ENCODE data around the gene GNAO1.

The GNAO1 gene

GRCh38 chr16:56266641-56267607, 75.6 kb downstream of the GNAO1 start:
- DNase-seq = no peak

- DNase-seq = no peak
These were observed 76.6 kb downstream of the GNAO1 start for GRCh38 chr16:56267888-56268287.

GRCh38 chr16:56268799-56269198, 77.5 kb downstream of the GNAO1 start:
- no peak for DNase-seq

GRCh38 chr16:56269281-56269680, 78.0 kb downstream of the GNAO1 start:
- DNase-seq = no peak

- no peak for DNase-seq
These were observed 78.8 kb downstream of the GNAO1 start for GRCh38 chr16:56269811-56270684.

- no peak for DNase-seq
These were observed 79.5 kb downstream of the GNAO1 start for GRCh38 chr16:56270828-56271227.

GRCh38 chr16:56272583-56272894, 81.2 kb downstream of the GNAO1 start:
- no peak for DNase-seq

GRCh38 chr16:56273615-56274014, 82.3 kb downstream of the GNAO1 start:
- DNase-seq = no peak

- DNase-seq = no peak
These were observed 83.1 kb downstream of the GNAO1 start for GRCh38 chr16:56274369-56274768.

GRCh38 chr16:56275076-56275475, 83.8 kb downstream of the GNAO1 start:
- no peak for DNase-seq

- no peak for DNase-seq
These were observed 84.5 kb downstream of the GNAO1 start for GRCh38 chr16:56275801-56276200.

GRCh38 chr16:56277075-56277474, 85.8 kb downstream of the GNAO1 start:
- no peak for DNase-seq

GRCh38 chr16:56278196-56278855, 87.0 kb downstream of the GNAO1 start:
- DNase-seq = no peak

- no peak for DNase-seq
These were observed 87.8 kb downstream of the GNAO1 start for GRCh38 chr16:56279132-56279531.

GRCh38 chr16:56279914-56280313, 88.6 kb downstream of the GNAO1 start:
- DNase-seq = no peak

GRCh38 chr16:56281249-56281805, 90.0 kb downstream of the GNAO1 start:
- no peak for DNase-seq

- DNase-seq = no peak
These were observed 91.2 kb downstream of the GNAO1 start for GRCh38 chr16:56282451-56282850.

GRCh38 chr16:56284521-56284920, 93.2 kb downstream of the GNAO1 start:
- no peak for DNase-seq

GRCh38 chr16:56286809-56287208, 95.5 kb downstream of the GNAO1 start:
- DNase-seq = no peak

GRCh38 chr16:56288019-56288418, 96.7 kb downstream of the GNAO1 start:
- DNase-seq = no peak

GRCh38 chr16:56289416-56289815, 98.1 kb downstream of the GNAO1 start:
- DNase-seq = no peak

GRCh38 chr16:56289862-56290261, 98.6 kb downstream of the GNAO1 start:
- DNase-seq = no peak

- no peak for DNase-seq
These were observed 102.7 kb downstream of the GNAO1 start for GRCh38 chr16:56294014-56294413.

Data from activated gamma-delta T cell (primary cell).